A549 treated with ZK216348 at 1 μM for 4 hours (cell line): Measurements from ENCODE around the gene CTAG1A. TPM values are rescaled to one million over a fixed set of nuclear protein-coding genes. Genes with fewer than 3 reads are reported as not detected.

Source experiments
- total RNA-seq: library from RNA; stranded (reverse); fragments of 200-300 nt; extraction: Qiagen RNA extraction; gene quantifications from 5 replicates; pipeline ENCODE4 v1.2.3, GENCODE V29; 2022; ENCODE audit warnings: low read depth

CTAG1A gene
- total RNA-seq, result not detected in 5 replicates

DNA sequence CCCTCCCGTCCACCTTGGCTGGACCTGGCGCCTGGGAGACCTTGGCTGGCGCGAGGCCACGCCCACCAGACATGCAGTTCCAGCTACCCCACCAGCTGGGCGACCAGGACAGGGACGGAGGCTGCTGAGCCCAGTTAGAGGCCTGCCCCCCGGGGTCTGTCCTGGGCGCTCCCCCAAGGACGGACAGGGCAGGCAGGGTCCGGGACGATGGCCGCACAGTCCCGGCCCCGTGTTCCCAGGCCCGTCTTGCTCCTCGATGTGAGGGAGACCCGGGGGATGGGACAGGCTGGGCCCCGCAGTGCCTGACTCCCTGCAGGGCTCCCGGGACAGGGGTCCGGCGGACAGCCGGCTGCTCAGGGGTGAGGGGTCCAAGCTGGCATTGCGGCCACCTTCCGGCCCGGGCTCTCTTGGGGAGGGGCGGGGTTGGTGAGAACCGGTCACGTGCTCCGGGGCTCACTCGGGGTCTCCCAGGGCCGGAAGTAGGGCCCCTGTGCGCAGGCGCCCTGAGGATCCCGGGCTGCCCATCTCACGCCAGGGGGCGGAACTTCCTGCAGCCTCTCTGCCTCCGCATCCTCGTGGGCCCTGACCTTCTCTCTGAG, at the start of gene CTAG1A:
Gene CTAG1A (plus strand): TSS at position 549 of the 599 bp plus-strand sequence. CDS start 74 bp downstream, outside the sequence.

DNA sequence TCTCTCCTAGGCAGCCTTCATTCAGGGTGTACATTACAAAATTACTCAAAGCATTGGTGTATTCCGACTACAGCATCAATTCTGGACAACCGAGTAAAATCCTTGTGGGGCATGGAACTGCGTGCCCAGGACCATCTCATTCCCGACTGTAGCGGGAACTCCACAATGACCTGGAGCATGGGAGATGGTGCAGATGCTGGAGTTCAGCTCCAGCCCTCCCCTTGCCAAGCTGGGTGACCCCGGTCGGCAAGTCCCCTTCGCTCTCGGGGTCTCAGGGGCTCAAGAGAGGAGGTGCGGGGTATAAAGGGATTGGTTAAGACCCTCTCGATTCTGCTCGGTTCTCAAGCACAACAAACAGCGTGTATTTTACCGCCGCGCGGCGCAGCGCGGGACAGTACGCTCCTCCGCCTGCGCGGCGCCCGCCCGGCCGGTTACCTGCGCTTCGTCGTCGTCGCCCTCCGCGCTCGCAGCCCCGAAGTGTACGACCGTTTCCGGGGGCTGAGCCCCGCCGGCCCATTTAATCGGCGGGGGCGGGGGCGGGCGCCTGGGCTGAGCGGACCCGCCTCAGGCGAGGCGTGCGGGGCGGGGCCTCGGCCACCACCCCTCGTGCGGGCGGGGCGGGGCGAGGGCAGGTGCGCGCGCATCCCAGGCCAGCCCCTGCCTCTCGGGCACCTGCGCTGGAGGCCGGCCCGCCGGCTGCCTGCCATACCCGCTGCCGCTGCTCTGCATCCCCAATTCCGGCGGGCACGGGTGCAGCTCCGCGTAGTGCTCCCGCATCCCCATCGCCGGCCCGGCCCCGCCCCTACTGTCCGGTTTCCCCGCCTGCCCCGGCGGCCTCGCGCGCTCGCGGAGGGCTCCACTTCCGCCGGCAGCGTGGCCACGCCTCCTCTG, 38.3 kb upstream of the CTAG1A start, which contains the start of gene G6PD:
Gene G6PD (minus strand): TSS at position 493 of the 891 bp plus-strand sequence. CDS start 691 bp downstream, outside the sequence.

DNA sequence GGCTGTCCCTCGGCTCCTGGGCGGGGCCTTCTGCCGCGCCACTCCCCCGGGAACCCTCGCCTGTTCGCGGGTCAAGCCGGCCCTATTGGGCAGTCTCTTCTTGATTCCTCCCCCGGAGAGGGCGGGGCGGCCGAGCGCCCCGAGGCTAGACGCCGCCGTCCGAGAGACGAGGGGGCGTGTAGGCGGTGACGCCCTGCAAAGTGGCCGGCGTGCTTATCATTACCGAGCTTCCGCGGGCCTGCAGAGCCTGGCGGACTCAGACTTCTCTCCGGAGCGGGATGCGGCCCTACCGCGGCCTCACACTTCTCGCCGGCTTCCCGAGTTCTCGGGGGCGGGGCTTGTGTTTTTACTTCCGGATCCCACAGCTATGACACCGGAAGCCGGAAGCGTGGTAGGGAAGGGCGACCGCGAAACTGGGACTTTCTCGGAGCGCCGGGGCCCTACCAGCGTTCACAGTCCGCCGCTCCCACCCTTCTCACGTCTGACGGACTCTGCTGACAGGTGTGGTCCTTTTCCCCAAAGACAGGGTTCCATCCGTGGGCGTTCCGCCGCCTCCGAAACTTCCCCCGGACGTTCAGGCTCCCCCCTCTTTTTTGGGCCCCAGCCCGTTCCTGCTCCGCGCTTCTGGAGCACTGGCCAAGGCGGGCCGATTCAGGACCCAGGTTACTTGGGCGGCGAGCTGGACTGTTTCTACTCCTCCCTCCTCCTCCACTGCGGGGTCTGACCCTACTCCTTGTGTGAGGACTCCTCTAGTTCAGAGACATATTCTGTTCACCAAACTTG, 37.5 kb upstream of the CTAG1A start, which contains the start of gene IKBKG:
Gene IKBKG (plus strand): TSS at position 376 of the 783 bp plus-strand sequence. CDS start 4,383 bp downstream, outside the sequence.

DNA sequence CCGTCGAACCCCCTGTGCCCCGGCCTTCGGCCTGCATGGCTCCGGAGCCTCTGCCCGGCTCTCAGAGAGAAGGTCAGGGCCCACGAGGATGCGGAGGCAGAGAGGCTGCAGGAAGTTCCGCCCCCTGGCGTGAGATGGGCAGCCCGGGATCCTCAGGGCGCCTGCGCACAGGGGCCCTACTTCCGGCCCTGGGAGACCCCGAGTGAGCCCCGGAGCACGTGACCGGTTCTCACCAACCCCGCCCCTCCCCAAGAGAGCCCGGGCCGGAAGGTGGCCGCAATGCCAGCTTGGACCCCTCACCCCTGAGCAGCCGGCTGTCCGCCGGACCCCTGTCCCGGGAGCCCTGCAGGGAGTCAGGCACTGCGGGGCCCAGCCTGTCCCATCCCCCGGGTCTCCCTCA, 34.2 kb downstream of the CTAG1A start, which contains the start of gene CTAG1B:
Gene CTAG1B (minus strand): TSS at position 101 of the 400 bp plus-strand sequence. CDS start 64 bp downstream, at position 37.

Other genes with a start within 250 kb of the CTAG1A start
- 1,086 to 1,787 TPM (median 1,647 TPM) in 5 replicates for gene FLNA, start 210.5 kb upstream of the CTAG1A start, total RNA-seq
- 129 to 165 TPM (median 156 TPM) in 5 replicates for gene EMD, start 205.8 kb upstream of the CTAG1A start, total RNA-seq
- gene RPL10, start 186.8 kb upstream of the CTAG1A start, total RNA-seq, result 4,540 to 5,428 TPM (median 5,078 TPM) in 5 replicates
- gene DNASE1L1, start 175.9 kb upstream of the CTAG1A start, total RNA-seq, result 21.0 to 37.2 TPM (median 29.7 TPM) in 5 replicates
- gene TAFAZZIN, start 173.6 kb upstream of the CTAG1A start, total RNA-seq, result 27.8 to 42.7 TPM (median 37.9 TPM) in 5 replicates
- 63.7 to 111 TPM (median 109 TPM) in 5 replicates for gene ATP6AP1, start 156.5 kb upstream of the CTAG1A start, total RNA-seq
- 77.9 to 119 TPM (median 111 TPM) in 5 replicates for gene GDI1, start 148.0 kb upstream of the CTAG1A start, total RNA-seq
- 99.3 to 131 TPM (median 117 TPM) in 5 replicates for gene FAM50A, start 141.0 kb upstream of the CTAG1A start, total RNA-seq
- 5.9 to 24.3 TPM (median 12.7 TPM) in 5 replicates for gene PLXNA3, start 126.9 kb upstream of the CTAG1A start, total RNA-seq
- gene LAGE3, start 105.9 kb upstream of the CTAG1A start, total RNA-seq, result 38.8 to 73.0 TPM (median 64.3 TPM) in 5 replicates
- 53.0 to 75.0 TPM (median 69.6 TPM) in 5 replicates for gene UBL4A, start 98.5 kb upstream of the CTAG1A start, total RNA-seq
- 24.7 to 44.4 TPM (median 43.2 TPM) in 5 replicates for gene SLC10A3, start 94.5 kb upstream of the CTAG1A start, total RNA-seq
- 27.7 to 49.1 TPM (median 46.5 TPM) in 5 replicates for gene FAM3A, start 68.9 kb upstream of the CTAG1A start, total RNA-seq
- 1,245 to 1,640 TPM (median 1,501 TPM) in 5 replicates for gene G6PD, start 38.3 kb upstream of the CTAG1A start, total RNA-seq
- gene IKBKG, start 37.5 kb upstream of the CTAG1A start, total RNA-seq, result 30.5 to 46.4 TPM (median 42.7 TPM) in 5 replicates
- gene CTAG1B, start 34.1 kb downstream of the CTAG1A start, total RNA-seq, result not detected in 5 replicates
- not detected in 5 replicates for gene CTAG2, start 68.4 kb downstream of the CTAG1A start, total RNA-seq
- 0.21 to 1.9 TPM (median 0.70 TPM) in 5 replicates for gene GAB3, start 165.9 kb downstream of the CTAG1A start, total RNA-seq
- 153 to 244 TPM (median 171 TPM) in 5 replicates for gene DKC1, start 177.7 kb downstream of the CTAG1A start, total RNA-seq
- gene MPP1, start 220.4 kb downstream of the CTAG1A start, total RNA-seq, result 17.2 to 18.6 TPM (median 17.3 TPM) in 5 replicates
- not detected in 5 replicates for gene SMIM9, start 249.5 kb downstream of the CTAG1A start, total RNA-seq